OCI-LY7 (cell line): ENCODE measurements around the gene SLC41A1.

Source experiments
- CTCF ChIP-seq: fragments of 200-600 bp; sonication (generic); conservative IDR thresholded peaks from 2 replicates; pipeline ENCODE4 v1.5.1; 2014; ENCODE audit warnings: mild to moderate bottlenecking, antibody characterized with exemption, low read length, moderate library complexity, mixed read lengths
- EZH2phosphoT487 ChIP-seq: fragments of 200-600 bp; sonication (generic); IDR thresholded peaks from 2 replicates; pipeline ENCODE4 v1.6.1; 2018; ENCODE audit warnings: low read depth, borderline replicate concordance, mild to moderate bottlenecking, mixed run types, antibody characterized with exemption, low read length, moderate library complexity, mixed read lengths

GRCh38 chr1:205824180-205824579 lies 11.2 kb upstream of the SLC41A1 start:
- TF ChIP-seq CTCF (no peak), EZH2phosphoT487 (no peak)
